Mesenchymal stem cell (in vitro differentiated cells and primary cell): Measurements from ENCODE around the gene PRR16.

Experiments
- DNase-seq: peaks from one replicate; pipeline ENCODE4 v3.0.0-alpha.2; 2013
- H2AFZ ChIP-seq: one replicate; pipeline ENCODE4 v1.6.1; 2013; ENCODE audit warnings: low read depth, mild to moderate bottlenecking, control low read depth, inconsistent platforms, low read length, moderate library complexity
- H2AK5ac ChIP-seq: 2 replicates; pipeline ENCODE4 v1.6.1; 2013; ENCODE audit warnings: low read length, moderate library complexity, mild to moderate bottlenecking, inconsistent platforms; ENCODE audit not compliant: severe bottlenecking
- H2BK120ac ChIP-seq: one replicate; pipeline ENCODE4 v1.6.1; 2013; ENCODE audit warnings: low read depth, mild to moderate bottlenecking, inconsistent platforms, low read length, moderate library complexity
- H2BK12ac ChIP-seq, 2 experiments: one replicate each; pipeline ENCODE4 v1.6.1; 2013; ENCODE audit warnings: inconsistent platforms in 2 of 2, low read length in 2 of 2, mild to moderate bottlenecking in 2 of 2, moderate library complexity in 2 of 2, control low read depth in 1 of 2
- H2BK15ac ChIP-seq: one replicate; pipeline ENCODE4 v1.6.1; 2013; ENCODE audit warnings: mild to moderate bottlenecking, low read depth, inconsistent platforms; ENCODE audit not compliant: poor library complexity, severe bottlenecking
- H2BK5ac ChIP-seq: 2 replicates; pipeline ENCODE4 v1.6.1; 2013; ENCODE audit warnings: low read depth, mild to moderate bottlenecking, low read length, control low read depth, inconsistent platforms; ENCODE audit not compliant: poor library complexity, severe bottlenecking
- H3K14ac ChIP-seq, 2 experiments: one replicate each; pipeline ENCODE4 v1.6.1; 2013; ENCODE audit warnings: inconsistent platforms in 2 of 2, low read length in 2 of 2, control low read depth in 1 of 2, mild to moderate bottlenecking in 1 of 2, moderate library complexity in 1 of 2
- H3K18ac ChIP-seq, 2 experiments: one replicate each; pipeline ENCODE4 v1.6.1; 2013; ENCODE audit warnings: inconsistent platforms in 2 of 2, low read length in 2 of 2, control low read depth in 1 of 2, low read depth in 1 of 2, mild to moderate bottlenecking in 1 of 2
- H3K23ac ChIP-seq, 2 experiments: one replicate each; pipeline ENCODE4 v1.6.1; 2013; ENCODE audit warnings: inconsistent platforms in 2 of 2, low read length in 2 of 2, mild to moderate bottlenecking in 2 of 2, moderate library complexity in 2 of 2, control low read depth in 1 of 2
- H3K27ac ChIP-seq: 2 replicates; pipeline ENCODE4 v1.5.1; 2013; ENCODE audit warnings: mild to moderate bottlenecking, moderate library complexity, low read length, control low read depth, inconsistent platforms; ENCODE audit not compliant: poor library complexity, severe bottlenecking
- H3K27me3 ChIP-seq, 2 experiments: 2 replicates each; pipeline versions ENCODE4 v1.6.1 to v1.7.0; 2013; ENCODE audit warnings: low read length in 2 of 2, mild to moderate bottlenecking in 2 of 2, moderate library complexity in 2 of 2, control low read depth in 1 of 2, inconsistent platforms in 1 of 2; ENCODE audit not compliant: control insufficient read depth in 1 of 2, insufficient read depth in 1 of 2
- H3K36me3 ChIP-seq, 2 experiments: 2 replicates each; pipeline versions ENCODE4 v1.6.1 to v1.7.0; 2013; ENCODE audit warnings: low read length in 2 of 2, control low read depth in 1 of 2, inconsistent platforms in 1 of 2, low read depth in 1 of 2, mild to moderate bottlenecking in 1 of 2; ENCODE audit not compliant: insufficient read depth in 2 of 2, control insufficient read depth in 1 of 2
- H3K4ac ChIP-seq, 2 experiments: one replicate each; pipeline ENCODE4 v1.6.1; 2013; ENCODE audit warnings: inconsistent platforms in 2 of 2, low read length in 2 of 2, mild to moderate bottlenecking in 2 of 2, moderate library complexity in 2 of 2, control low read depth in 1 of 2, low read depth in 1 of 2
- H3K4me1 ChIP-seq: 2 replicates; pipeline ENCODE4 v1.6.1; 2013; ENCODE audit warnings: low read depth, low read length, control low read depth; ENCODE audit not compliant: control insufficient read depth, insufficient read depth
- H3K4me2 ChIP-seq: 2 replicates; pipeline ENCODE4 v1.6.1; 2013; ENCODE audit warnings: low read length, mild to moderate bottlenecking, inconsistent platforms; ENCODE audit not compliant: poor library complexity, severe bottlenecking
- H3K4me3 ChIP-seq, 2 experiments: 2 replicates each; pipeline versions ENCODE4 v1.5.1 to v1.7.0; 2013; ENCODE audit warnings: low read length in 2 of 2, mild to moderate bottlenecking in 2 of 2, control low read depth in 1 of 2, low read depth in 1 of 2; ENCODE audit not compliant: insufficient read depth in 1 of 2
- H3K79me1 ChIP-seq: replicated peaks from 2 replicates; pipeline ENCODE4 v1.6.1; 2013; ENCODE audit warnings: mild to moderate bottlenecking, control low read depth, low read length, inconsistent platforms; ENCODE audit not compliant: poor library complexity, severe bottlenecking
- H3K9ac ChIP-seq: 2 replicates; pipeline ENCODE4 v1.7.0; 2013; ENCODE audit warnings: mild to moderate bottlenecking, low read length, moderate library complexity
- H3K9me3 ChIP-seq: 2 replicates; pipeline ENCODE4 v1.7.0; 2013; ENCODE audit warnings: mild to moderate bottlenecking, low read length; ENCODE audit not compliant: control insufficient read depth
- H4K8ac ChIP-seq: one replicate; pipeline ENCODE4 v1.6.1; 2013; ENCODE audit warnings: inconsistent platforms, mild to moderate bottlenecking, low read length, moderate library complexity
- H4K91ac ChIP-seq: one replicate; pipeline ENCODE4 v1.6.1; 2013; ENCODE audit warnings: mild to moderate bottlenecking, low read length, inconsistent platforms
- WGBS: methylation state at CpG from one replicate; pipeline ENCODE4 v1.1.7; 2013; ENCODE audit warnings: mixed read lengths; 5-methylcytosine and 5-hydroxymethylcytosine counted together

Gene PRR16

DNA sequence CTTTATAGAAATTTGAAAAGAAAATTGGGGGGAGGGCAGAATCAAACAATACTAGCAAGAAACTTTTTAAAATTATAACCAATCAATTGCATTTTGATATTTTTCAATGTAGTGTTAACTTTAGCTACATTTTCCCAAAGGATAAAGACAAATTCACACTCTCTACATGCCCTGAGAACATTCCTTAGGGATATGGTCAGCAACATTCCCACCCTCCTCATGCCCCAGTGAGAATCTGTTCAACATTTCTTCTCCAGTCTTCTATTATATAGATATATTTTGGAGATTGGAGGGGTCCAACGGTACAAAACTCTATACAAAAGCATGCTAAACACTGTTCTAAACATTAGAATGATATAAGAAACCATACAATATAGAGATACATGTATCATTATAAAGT lies 11.6 kb upstream of the PRR16 start:
- no peak overlapping the region for H2BK5ac ChIP-seq
- H3K23ac ChIP-seq = no peak overlapping the region
- no peak overlapping the region for H4K8ac ChIP-seq
- H3K4ac ChIP-seq = no peak overlapping the region
- H3K4me1 ChIP-seq = peaks cover 5% of the 10 kb centered on the region
- H3K4me2 ChIP-seq = no peak overlapping the region
- H2BK15ac ChIP-seq = no peak overlapping the region
- H3K9me3 ChIP-seq = no peaks in the 10 kb centered on the region
- H3K18ac ChIP-seq = no peak overlapping the region
- H4K91ac ChIP-seq = no peak overlapping the region
- H2BK12ac ChIP-seq = no peak overlapping the region
- H3K27me3 ChIP-seq = no peaks in the 10 kb centered on the region
- H3K4me3 ChIP-seq = no peak overlapping the region
- no peaks in the 10 kb centered on the region for H3K36me3 ChIP-seq
- H3K14ac ChIP-seq = no peak overlapping the region
- WGBS = no CpG with 5 or more reads among the region's 1 CpG
- H3K9ac ChIP-seq = no peak overlapping the region
- H2AK5ac ChIP-seq = no peak overlapping the region
- no peak overlapping the region for H2BK120ac ChIP-seq
- no peaks in the 10 kb centered on the region for H3K79me1 ChIP-seq
- DNase-seq = no peak
- no peak overlapping the region for H2AFZ ChIP-seq
- H3K27ac ChIP-seq = no peak overlapping the region

- H3K23ac ChIP-seq = no peak overlapping the region
- H2AFZ ChIP-seq = no peak overlapping the region
- no peak overlapping the region for H3K4me2 ChIP-seq
- no peak overlapping the region for H4K8ac ChIP-seq
- no peak overlapping the region for H2BK5ac ChIP-seq
- no peaks in the 10 kb centered on the region for H3K9me3 ChIP-seq
- peak overlapping the region in 1 of 2 experiments; percentile 20 for H3K4me3 ChIP-seq
- peak overlapping the region; percentile 48 for H3K9ac ChIP-seq
- no peak overlapping the region for H2BK120ac ChIP-seq
- no peak overlapping the region for H3K14ac ChIP-seq
- DNase-seq = peak; percentile 68
- no peaks in the 10 kb centered on the region for H3K79me1 ChIP-seq
- no peak overlapping the region for H2BK12ac ChIP-seq
- peak overlapping the region; percentile 37 for H3K27ac ChIP-seq
- no peak overlapping the region for H2AK5ac ChIP-seq
- H3K27me3 ChIP-seq = no peaks in the 10 kb centered on the region
- peaks cover 8% of the 10 kb centered on the region for H3K4me1 ChIP-seq
- no CpG with 5 or more reads among the region's 1 CpG for WGBS
- H3K36me3 ChIP-seq = no peaks in the 10 kb centered on the region
- no peak overlapping the region for H3K4ac ChIP-seq
- no peak overlapping the region for H2BK15ac ChIP-seq
- no peak overlapping the region for H4K91ac ChIP-seq
- H3K18ac ChIP-seq = no peak overlapping the region
Observed at GRCh38 chr5:120454094-120454798, 9.9 kb upstream of the PRR16 start.

GRCh38 chr5:120456006-120456405 lies 8.1 kb upstream of the PRR16 start:
- no peak overlapping the region for H4K8ac ChIP-seq
- no peak overlapping the region for H2BK12ac ChIP-seq
- no peak overlapping the region for H3K4ac ChIP-seq
- H3K18ac ChIP-seq = no peak overlapping the region
- H2BK120ac ChIP-seq = no peak overlapping the region
- H3K9me3 ChIP-seq = no peaks in the 10 kb centered on the region
- H2AFZ ChIP-seq = no peak overlapping the region
- no peaks in the 10 kb centered on the region for H3K27me3 ChIP-seq
- no peak overlapping the region for H3K14ac ChIP-seq
- no peak overlapping the region for H2BK15ac ChIP-seq
- no peak overlapping the region for H4K91ac ChIP-seq
- no peak overlapping the region for H2AK5ac ChIP-seq
- WGBS = 88% methylated on average over 2 of the region's 3 CpGs
- H3K36me3 ChIP-seq = no peaks in the 10 kb centered on the region
- peaks cover 8% of the 10 kb centered on the region for H3K4me1 ChIP-seq
- H3K4me2 ChIP-seq = no peak overlapping the region
- no peak overlapping the region for H3K27ac ChIP-seq
- no peak overlapping the region for H3K23ac ChIP-seq
- no peaks in the 10 kb centered on the region for H3K79me1 ChIP-seq
- no peak overlapping the region for H3K9ac ChIP-seq
- no peak overlapping the region for H3K4me3 ChIP-seq
- DNase-seq = no peak
- H2BK5ac ChIP-seq = no peak overlapping the region

DNA sequence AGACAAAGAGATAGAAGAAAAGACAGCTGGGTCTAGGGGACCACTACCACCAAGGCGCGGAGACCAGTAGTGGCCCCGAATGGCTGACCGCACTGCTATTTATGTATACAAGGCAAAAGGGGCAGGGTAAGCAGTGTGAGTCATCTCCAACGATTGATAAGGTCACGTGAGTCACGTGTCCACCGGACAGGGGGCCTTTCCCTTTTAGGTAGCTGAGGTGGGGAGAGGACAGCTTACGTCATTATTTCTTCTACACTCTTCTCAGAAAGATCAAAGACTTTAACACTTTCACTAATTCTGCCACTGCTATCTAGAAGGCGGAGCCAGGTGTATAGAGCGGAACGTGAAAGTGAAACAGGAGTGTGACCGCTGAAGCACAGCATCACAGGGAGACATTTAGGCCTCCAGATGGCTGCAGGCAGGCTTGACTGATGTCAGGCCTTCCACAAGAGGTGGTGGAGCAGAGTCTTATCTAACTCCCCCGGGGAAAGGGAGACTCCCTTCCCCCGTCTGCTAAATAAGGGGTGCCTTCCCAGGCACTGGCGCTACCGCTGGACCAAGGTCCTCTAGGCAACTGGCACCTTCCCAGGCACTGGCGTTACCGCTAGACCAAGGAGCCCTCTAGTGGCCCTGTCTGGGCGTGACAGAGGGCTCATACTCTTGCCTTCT lies 6.1 kb upstream of the PRR16 start:
- H3K4me1 ChIP-seq = peaks cover 6% of the 10 kb centered on the region
- peak overlapping the region in 1 of 2 experiments; percentile 79 for H3K4ac ChIP-seq
- H3K27ac ChIP-seq = no peak overlapping the region
- H3K36me3 ChIP-seq = no peaks in the 10 kb centered on the region
- no peak overlapping the region for H2BK5ac ChIP-seq
- H3K18ac ChIP-seq = peak overlapping the region; percentile 68 to 70
- H2BK12ac ChIP-seq = peak overlapping the region; percentile 51 to 76
- no peaks in the 10 kb centered on the region for H3K27me3 ChIP-seq
- H2BK120ac ChIP-seq = no peak overlapping the region
- H3K9ac ChIP-seq = peak overlapping the region; percentile 47
- DNase-seq = peak; percentile 63
- 67% methylated on average over 15 of the region's 20 CpGs for WGBS
- no peak overlapping the region for H3K14ac ChIP-seq
- H3K79me1 ChIP-seq = no peaks in the 10 kb centered on the region
- H2AK5ac ChIP-seq = no peak overlapping the region
- H2AFZ ChIP-seq = peak overlapping the region; percentile 61
- H3K9me3 ChIP-seq = no peaks in the 10 kb centered on the region
- H3K23ac ChIP-seq = no peak overlapping the region
- H2BK15ac ChIP-seq = peak overlapping the region; percentile 77
- H3K4me3 ChIP-seq = peak overlapping the region; percentile 39 to 67
- peak overlapping the region; percentile 70 for H3K4me2 ChIP-seq
- H4K91ac ChIP-seq = peak overlapping the region; percentile 50
- peak overlapping the region; percentile 72 for H4K8ac ChIP-seq
